ENCODE measurements around the gene LGI4.
"Not testable (repeated sequence)": the region's sequence is repeated elsewhere in the genome, so short reads cannot be mapped to it uniquely, and the experiment has no call there.

LGI4 gene

GRCh38 chr19:35107545-35107944 lies 27.3 kb downstream of the LGI4 start:
- in situ Hi-C loops (cut with MboI; ENCODE audit: low sequenced_read_pairs) = no loop called here

- in situ Hi-C loops (cut with MboI; ENCODE audit: low sequenced_read_pairs) = no loop called here
Observed at GRCh38 chr19:35106898-35107541, 27.8 kb downstream of the LGI4 start.

GRCh38 chr19:35106291-35106583 lies 28.6 kb downstream of the LGI4 start:
- in situ Hi-C loops (cut with MboI; ENCODE audit: low sequenced_read_pairs) = no loop called here

GRCh38 chr19:35105411-35106290 lies 29.2 kb downstream of the LGI4 start:
- in situ Hi-C loops (cut with MboI; ENCODE audit: low sequenced_read_pairs) = no loop called here

GRCh38 chr19:35105047-35105410 lies 29.8 kb downstream of the LGI4 start:
- in situ Hi-C loops (cut with MboI; ENCODE audit: low sequenced_read_pairs) = no loop called here

GRCh38 chr19:35104361-35104760 lies 30.5 kb downstream of the LGI4 start:
- in situ Hi-C loops (cut with MboI; ENCODE audit: low sequenced_read_pairs) = no loop called here

- in situ Hi-C loops (cut with MboI; ENCODE audit: low sequenced_read_pairs) = not testable (repeated sequence)
Observed at GRCh38 chr19:35103614-35104013, 31.2 kb downstream of the LGI4 start.

- in situ Hi-C loops (cut with MboI; ENCODE audit: low sequenced_read_pairs) = not testable (repeated sequence)
Observed at GRCh38 chr19:35101949-35102348, 32.9 kb downstream of the LGI4 start.

GRCh38 chr19:35100588-35101533 lies 34.0 kb downstream of the LGI4 start:
- in situ Hi-C loops (cut with MboI; ENCODE audit: low sequenced_read_pairs) = no loop called here

- in situ Hi-C loops (cut with MboI; ENCODE audit: low sequenced_read_pairs) = no loop called here
Observed at GRCh38 chr19:35099897-35100275, 35.0 kb downstream of the LGI4 start.

GRCh38 chr19:35099155-35099896 lies 35.5 kb downstream of the LGI4 start:
- in situ Hi-C loops (cut with MboI; ENCODE audit: low sequenced_read_pairs) = no loop called here

- in situ Hi-C loops (cut with MboI; ENCODE audit: low sequenced_read_pairs) = no loop called here
Observed at GRCh38 chr19:35098413-35099049, 36.3 kb downstream of the LGI4 start.

- in situ Hi-C loops (cut with MboI; ENCODE audit: low sequenced_read_pairs) = no loop called here
Observed at GRCh38 chr19:35095667-35096368, 39.0 kb downstream of the LGI4 start.

GRCh38 chr19:35094656-35095055 lies 40.2 kb downstream of the LGI4 start:
- in situ Hi-C loops (cut with MboI; ENCODE audit: low sequenced_read_pairs) = no loop called here

GRCh38 chr19:35093941-35094647 lies 40.8 kb downstream of the LGI4 start:
- in situ Hi-C loops (cut with MboI; ENCODE audit: low sequenced_read_pairs) = no loop called here

GRCh38 chr19:35093430-35093829 lies 41.4 kb downstream of the LGI4 start:
- in situ Hi-C loops (cut with MboI; ENCODE audit: low sequenced_read_pairs) = no loop called here

GRCh38 chr19:35090506-35091214 lies 44.2 kb downstream of the LGI4 start:
- in situ Hi-C loops (cut with MboI; ENCODE audit: low sequenced_read_pairs) = no loop called here

GRCh38 chr19:35090160-35090505 lies 44.7 kb downstream of the LGI4 start:
- in situ Hi-C loops (cut with MboI; ENCODE audit: low sequenced_read_pairs) = no loop called here

- in situ Hi-C loops (cut with MboI; ENCODE audit: low sequenced_read_pairs) = no loop called here
Observed at GRCh38 chr19:35089554-35089953, 45.3 kb downstream of the LGI4 start.

Data from HL-60/S4 treated with phorbol 12-myristate 13-acetate at 8.2 ng/mL for 4 days and 3 days (cell line).